ENCODE results near the gene SLC29A1. TPM values are rescaled to one million over a fixed set of nuclear protein-coding genes. Genes with fewer than 3 reads are reported as not detected.
A peak's percentile ranks its signal among the peaks of the same experiment; 100 is the strongest.

Gene SLC29A1
- total RNA-seq = 100 to 1,000 TPM; 147 to 195 (median 180) TPM
- polyA plus RNA-seq = 10 to 100 TPM in 2 of 3 donors, 1 to 10 TPM in 1; 4.2 to 24.8 (median 10.8) TPM

- no peaks in the 10 kb centered on the region for H3K27me3 ChIP-seq
- intact Hi-C loops (cut with DNase I) = loop anchor here (5.0 kb wide), 2 partner anchors 96 to 451 kb away; partner anchors contain the start of genes MRPL14, TMEM63B and VEGFA
- no peaks in the 10 kb centered on the region for H3K9me3 ChIP-seq
- 1% methylated on average over 73 of the region's 73 CpGs for WGBS, 2 donors
- no peaks in the 10 kb centered on the region for H3K36me3 ChIP-seq
- peak; percentile 91 for DNase-seq
- TF ChIP-seq POLR2A (IDR thresholded peaks at IDR 0.05) (no peak), POLR2AphosphoS5 (IDR thresholded peaks at IDR 0.05) (peak; percentile 82 to 90 (median 88))
- TF ChIP-seq, protein P1, sequence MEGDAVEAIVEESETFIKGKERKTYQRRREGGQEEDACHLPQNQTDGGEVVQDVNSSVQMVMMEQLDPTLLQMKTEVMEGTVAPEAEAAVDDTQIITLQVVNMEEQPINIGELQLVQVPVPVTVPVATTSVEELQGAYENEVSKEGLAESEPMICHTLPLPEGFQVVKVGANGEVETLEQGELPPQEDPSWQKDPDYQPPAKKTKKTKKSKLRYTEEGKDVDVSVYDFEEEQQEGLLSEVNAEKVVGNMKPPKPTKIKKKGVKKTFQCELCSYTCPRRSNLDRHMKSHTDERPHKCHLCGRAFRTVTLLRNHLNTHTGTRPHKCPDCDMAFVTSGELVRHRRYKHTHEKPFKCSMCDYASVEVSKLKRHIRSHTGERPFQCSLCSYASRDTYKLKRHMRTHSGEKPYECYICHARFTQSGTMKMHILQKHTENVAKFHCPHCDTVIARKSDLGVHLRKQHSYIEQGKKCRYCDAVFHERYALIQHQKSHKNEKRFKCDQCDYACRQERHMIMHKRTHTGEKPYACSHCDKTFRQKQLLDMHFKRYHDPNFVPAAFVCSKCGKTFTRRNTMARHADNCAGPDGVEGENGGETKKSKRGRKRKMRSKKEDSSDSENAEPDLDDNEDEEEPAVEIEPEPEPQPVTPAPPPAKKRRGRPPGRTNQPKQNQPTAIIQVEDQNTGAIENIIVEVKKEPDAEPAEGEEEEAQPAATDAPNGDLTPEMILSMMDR (IDR thresholded peaks at IDR 0.05) = peak in 1 of 4 experiments; percentile 20
- peak within 1 kb of the TSS; percentile 63 to 78 (median 68) for H3K4me3 ChIP-seq
- H3K27ac ChIP-seq = peak within 1 kb of the TSS; percentile 94 to 98 (median 97)
- H3K4me1 ChIP-seq = peaks cover 0 to 94% (median 89%) of the 10 kb centered on the region in 4 donors
Measured at GRCh38 chr6:44223319-44224028, at the start of gene SLC29A1. TSS of gene SLC29A1 (plus strand) at chr6:44223595. CDS start at chr6:44227314, 3,719 bp downstream.

DNA sequence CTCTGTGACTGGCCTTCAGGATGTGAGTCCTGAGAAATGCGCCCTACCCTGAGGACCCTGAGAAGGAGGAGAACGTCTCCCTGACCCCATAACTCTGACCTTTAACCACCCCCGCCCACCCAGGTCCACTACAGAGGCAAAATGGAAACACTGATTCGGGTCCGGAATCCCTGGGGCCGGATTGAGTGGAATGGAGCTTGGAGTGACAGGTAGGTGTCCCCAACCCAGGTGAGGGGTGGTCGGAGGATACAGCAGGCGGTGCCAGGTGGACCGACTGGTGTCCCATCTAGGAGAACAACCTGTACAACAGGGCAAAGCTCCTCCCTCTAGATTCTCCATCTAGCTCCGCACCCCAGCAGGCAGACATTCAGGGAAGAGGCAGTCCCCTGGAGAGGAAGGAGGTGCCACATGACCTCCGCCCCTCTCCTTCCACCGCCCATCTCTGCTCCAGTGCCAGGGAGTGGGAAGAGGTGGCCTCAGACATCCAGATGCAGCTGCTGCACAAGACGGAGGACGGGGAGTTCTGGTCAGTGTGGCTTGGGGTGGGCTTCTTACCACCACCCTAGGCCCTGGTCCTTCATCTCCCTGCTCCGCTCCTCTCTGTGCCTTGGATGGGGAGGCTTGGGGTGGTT lies 47.1 kb upstream of the SLC29A1 start:
- intact Hi-C loops (cut with DNase I) = no loop called here
- 70 to 76% methylated on average over 15 of the region's 15 CpGs for WGBS, 2 donors
- Histone ChIP-seq H3K4me3 (no peak overlapping the region), H3K9me3 (no peaks in the 10 kb centered on the region), H3K36me3 (no peaks in the 10 kb centered on the region), H3K27me3 (no peaks in the 10 kb centered on the region), H3K4me1 (peaks cover 0 to 9% (median 2%) of the 10 kb centered on the region in 4 donors), H3K27ac (no peak overlapping the region)
- TF ChIP-seq POLR2AphosphoS5 (IDR thresholded peaks at IDR 0.05) (no peak), EP300 (IDR thresholded peaks at IDR 0.05) (no peak), POLR2A (IDR thresholded peaks at IDR 0.05) (no peak)
- TF ChIP-seq, protein P1 (IDR thresholded peaks at IDR 0.05) = no peak
- no peak for DNase-seq

GRCh38 chr6:44176762-44177509 lies 46.5 kb upstream of the SLC29A1 start:
- intact Hi-C loops (cut with DNase I) = no loop called here
- H3K9me3 ChIP-seq = no peaks in the 10 kb centered on the region
- no peaks in the 10 kb centered on the region for H3K27me3 ChIP-seq
- no peak for DNase-seq
- TF ChIP-seq, protein P1 (IDR thresholded peaks at IDR 0.05) = no peak
- no peak for TF ChIP-seq EP300 (IDR thresholded peaks at IDR 0.05)
- no peak for TF ChIP-seq POLR2AphosphoS5 (IDR thresholded peaks at IDR 0.05)
- no peak for TF ChIP-seq POLR2A (IDR thresholded peaks at IDR 0.05)
- peaks cover 0 to 9% (median 2%) of the 10 kb centered on the region in 4 donors for H3K4me1 ChIP-seq
- 46 to 77% methylated on average over 24 of the region's 24 CpGs for WGBS, 2 donors
- H3K27ac ChIP-seq = no peak overlapping the region
- H3K4me3 ChIP-seq = no peak overlapping the region
- no peaks in the 10 kb centered on the region for H3K36me3 ChIP-seq

GRCh38 chr6:44177691-44178423 lies 45.5 kb upstream of the SLC29A1 start:
- H3K4me1 ChIP-seq = peaks cover 0 to 4% (median 1%) of the 10 kb centered on the region in 4 donors
- peak; percentile 79 for DNase-seq
- H3K4me3 ChIP-seq = no peak overlapping the region
- H3K27ac ChIP-seq = peak overlapping the region in 2 of 4 donors; percentile 13 to 56
- TF ChIP-seq EP300 (IDR thresholded peaks at IDR 0.05) (no peak), POLR2AphosphoS5 (IDR thresholded peaks at IDR 0.05) (peak in 1 of 4 donors; percentile 7)
- intact Hi-C loops (cut with DNase I) = no loop called here
- no peaks in the 10 kb centered on the region for H3K27me3 ChIP-seq
- H3K36me3 ChIP-seq = no peaks in the 10 kb centered on the region
- WGBS, 2 donors = 82 to 85% methylated on average over 13 of the region's 13 CpGs
- no peaks in the 10 kb centered on the region for H3K9me3 ChIP-seq
